Cardiac fibroblast (primary cell): ENCODE data around the gene PRSS38.

Experiments
- DNase-seq, 2 donors: peaks; one replicate each; pipeline versions ENCODE4 v3.0.0 to v3.0.0-alpha.2; 2010; ENCODE audit warnings: low read depth in 2 of 2
- H3K4me3 ChIP-seq, 2 donors: replicated peaks in 1 of 2; 1 replicate in 1 of 2; 2 replicates in 1 of 2; pipeline ENCODE4 v1.5.1; 2011; ENCODE audit warnings: low read depth in 2 of 2, low read length in 2 of 2, mild to moderate bottlenecking in 2 of 2, moderate library complexity in 1 of 2
- CTCF ChIP-seq: IDR thresholded peaks from one replicate; pipeline ENCODE4 v1.5.1; 2011; ENCODE audit warnings: low read depth, mild to moderate bottlenecking, low read length, inconsistent platforms

The PRSS38 gene

GRCh38 chr1:227785094-227785804 is 30.2 kb upstream of the PRSS38 start:
- H3K4me3 ChIP-seq: no peak overlapping the region
- TF ChIP-seq CTCF: no peak
- no peak for DNase-seq

- TF ChIP-seq CTCF: no peak
- H3K4me3 ChIP-seq: no peak overlapping the region
Observed at GRCh38 chr1:227785805-227786671, 29.4 kb upstream of the PRSS38 start.

GRCh38 chr1:227786673-227787512 is 28.6 kb upstream of the PRSS38 start:
- DNase-seq: no peak
- TF ChIP-seq CTCF: no peak

More at GRCh38 chr1:227785805-227786671, 29.4 kb upstream of the PRSS38 start:
- no peak for DNase-seq

GRCh38 chr1:227787513-227788270 is 27.8 kb upstream of the PRSS38 start:
- no peak for TF ChIP-seq CTCF
- DNase-seq: peak; percentile 81 to 94
- peak overlapping the region; percentile 56 to 57 for H3K4me3 ChIP-seq

More at GRCh38 chr1:227786673-227787512, 28.6 kb upstream of the PRSS38 start:
- H3K4me3 ChIP-seq: peak overlapping the region; percentile 56 to 57

- no peak for TF ChIP-seq CTCF
- no peak for DNase-seq
Observed at GRCh38 chr1:227788271-227789083, 27.0 kb upstream of the PRSS38 start.

More at GRCh38 chr1:227788271-227789083, 27.0 kb upstream of the PRSS38 start:
- H3K4me3 ChIP-seq: peak overlapping the region; percentile 56 to 57
